Stimulated activated CD8-positive, alpha-beta memory T cell treated with anti-CD3 and anti-CD28 coated beads, Interleukin-15, amount 100 ng/mL, for 48 hours (primary cell): ENCODE data around the gene ELP6.

Experiments
- DNase-seq, 2 donors: peaks; one replicate each; pipeline ENCODE4 v3.0.0-alpha.2; 2020; ENCODE audit warnings: low read depth in 2 of 2

Gene ELP6

GRCh38 chr3:47513125-47513929, at the start of gene ELP6:
Gene ELP6, minus strand, starts transcription at chr3:47513712. Its CDS starts 122 bp downstream, at chr3:47513590.
- peak; percentile 96 for DNase-seq

- DNase-seq = no peak
These were observed 42.8 kb upstream of the ELP6 start for GRCh38 chr3:47556351-47556750.

- DNase-seq = no peak
These were observed 40.8 kb upstream of the ELP6 start for GRCh38 chr3:47554335-47554734.

GRCh38 chr3:47553407-47553806, 39.9 kb upstream of the ELP6 start:
- no peak for DNase-seq

GRCh38 chr3:47542471-47543173, 29.1 kb upstream of the ELP6 start:
- no peak for DNase-seq

GRCh38 chr3:47541583-47542108, 28.1 kb upstream of the ELP6 start:
- DNase-seq = no peak

- no peak for DNase-seq
These were observed 26.8 kb upstream of the ELP6 start for GRCh38 chr3:47540281-47540680.

GRCh38 chr3:47536967-47537366, 23.5 kb upstream of the ELP6 start:
- DNase-seq = no peak

- no peak for DNase-seq
These were observed 22.8 kb upstream of the ELP6 start for GRCh38 chr3:47536221-47536891.

- DNase-seq = no peak
These were observed 20.5 kb upstream of the ELP6 start for GRCh38 chr3:47533996-47534454.

GRCh38 chr3:47533481-47533880, 20.0 kb upstream of the ELP6 start:
- no peak for DNase-seq

- no peak for DNase-seq
These were observed 14.6 kb upstream of the ELP6 start for GRCh38 chr3:47527952-47528725.

- DNase-seq = no peak
These were observed 12.1 kb upstream of the ELP6 start for GRCh38 chr3:47525617-47526016.

- no peak for DNase-seq
These were observed 10.0 kb upstream of the ELP6 start for GRCh38 chr3:47523310-47524073.

GRCh38 chr3:47522082-47522987, 8.8 kb upstream of the ELP6 start:
- peak; percentile 64 to 66 for DNase-seq

- no peak for DNase-seq
These were observed 7.2 kb upstream of the ELP6 start for GRCh38 chr3:47520756-47521155.

- DNase-seq = no peak
These were observed 4.4 kb upstream of the ELP6 start for GRCh38 chr3:47517937-47518336.

- DNase-seq = no peak
These were observed 2.4 kb upstream of the ELP6 start for GRCh38 chr3:47515864-47516319.

GRCh38 chr3:47515100-47515499, 1.6 kb upstream of the ELP6 start:
- no peak for DNase-seq
